DOHH2 (cell line): Measurements from ENCODE around the gene PDRG1.

ENCODE experiments used
- EZH2phosphoT487 ChIP-seq: fragments of 200-600 bp; sonication (generic); IDR thresholded peaks from 2 replicates; pipeline ENCODE4 v1.6.1; 2017; ENCODE audit warnings: borderline replicate concordance, mild to moderate bottlenecking, antibody characterized with exemption, low read length, moderate library complexity, mixed read lengths
- TF ChIP-seq, protein P1 (sequence below): fragments of 200-600 bp; sonication (generic); IDR thresholded peaks from one replicate; pipeline ENCODE4 v1.5.1; 2014; ENCODE audit warnings: antibody characterized with exemption, mild to moderate bottlenecking, low read depth, low read length; ENCODE audit not compliant: poor library complexity, severe bottlenecking

DNA sequence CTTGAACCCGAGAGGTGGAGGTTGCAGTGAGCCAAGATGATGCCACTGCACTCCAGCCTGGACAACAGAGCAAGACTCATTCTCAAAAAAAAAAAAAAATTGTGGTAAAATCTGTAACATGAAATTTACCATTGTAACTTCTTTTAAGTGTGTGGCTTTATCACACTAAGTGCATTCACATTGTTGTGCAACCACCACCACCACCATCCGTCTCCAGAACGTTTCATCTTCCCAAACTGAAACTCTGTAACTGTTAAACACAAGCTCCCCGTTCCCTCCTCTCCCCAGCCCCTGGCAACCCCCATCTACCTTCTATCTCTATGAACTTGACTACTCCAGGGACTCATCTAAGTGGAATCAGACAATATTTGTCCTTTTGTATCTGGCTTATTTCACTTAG, 29.7 kb downstream of the PDRG1 start:
- TF ChIP-seq, protein P1, sequence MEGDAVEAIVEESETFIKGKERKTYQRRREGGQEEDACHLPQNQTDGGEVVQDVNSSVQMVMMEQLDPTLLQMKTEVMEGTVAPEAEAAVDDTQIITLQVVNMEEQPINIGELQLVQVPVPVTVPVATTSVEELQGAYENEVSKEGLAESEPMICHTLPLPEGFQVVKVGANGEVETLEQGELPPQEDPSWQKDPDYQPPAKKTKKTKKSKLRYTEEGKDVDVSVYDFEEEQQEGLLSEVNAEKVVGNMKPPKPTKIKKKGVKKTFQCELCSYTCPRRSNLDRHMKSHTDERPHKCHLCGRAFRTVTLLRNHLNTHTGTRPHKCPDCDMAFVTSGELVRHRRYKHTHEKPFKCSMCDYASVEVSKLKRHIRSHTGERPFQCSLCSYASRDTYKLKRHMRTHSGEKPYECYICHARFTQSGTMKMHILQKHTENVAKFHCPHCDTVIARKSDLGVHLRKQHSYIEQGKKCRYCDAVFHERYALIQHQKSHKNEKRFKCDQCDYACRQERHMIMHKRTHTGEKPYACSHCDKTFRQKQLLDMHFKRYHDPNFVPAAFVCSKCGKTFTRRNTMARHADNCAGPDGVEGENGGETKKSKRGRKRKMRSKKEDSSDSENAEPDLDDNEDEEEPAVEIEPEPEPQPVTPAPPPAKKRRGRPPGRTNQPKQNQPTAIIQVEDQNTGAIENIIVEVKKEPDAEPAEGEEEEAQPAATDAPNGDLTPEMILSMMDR: no peak
- TF ChIP-seq EZH2phosphoT487: no peak
